T-cell (primary cell): ENCODE measurements around the gene ZFHX3. TPM values are rescaled to one million over a fixed set of nuclear protein-coding genes. Genes with fewer than 3 reads are reported as not detected.
A peak's percentile ranks its signal among the peaks of the same experiment; 100 is the strongest.

ENCODE experiments used
- ATAC-seq, 4 experiments: fragments of 200-7000 bp in 3 of 4; fragments of 150-1000 bp in 1 of 4; cut with Tn5 transposase; replicated peaks in 1 of 4; 1 replicate in 3 of 4; 2 replicates in 1 of 4; pipeline ENCODE4 v1.10.0; 2021; ENCODE audit warnings: moderate library complexity in 3 of 4, mild to moderate bottlenecking in 2 of 4, moderate number of reproducible peaks in 1 of 4
- CTCF ChIA-PET, 2 donors: fragments of 300-600 bp; sonication (Branson Sonifier 250); formaldehyde crosslinking; loops; one replicate each; lab custom pipeline; 2022; ENCODE audit warnings: antibody characterized with exemption in 2 of 2; lab: Charles Lee
- POLR2A ChIA-PET, 2 donors: fragments of 300-600 bp; sonication (Branson Sonifier 250); formaldehyde crosslinking; loops; one replicate each; lab custom pipeline; 2022; ENCODE audit warnings: antibody characterized with exemption in 2 of 2; lab: Charles Lee
- DNase-seq, 35 experiments: peaks; one replicate each; pipeline versions ENCODE4 v3.0.0 to v3.0.0-alpha.2; 2013 to 2023
- H3K27ac ChIP-seq: one replicate; pipeline ENCODE4 v1.5.1; 2013; ENCODE audit warnings: low read length
- H3K27me3 ChIP-seq, 2 experiments: replicated peaks in 1 of 2; 1 replicate in 1 of 2; 2 replicates in 1 of 2; pipeline versions ENCODE4 v1.6.1 to v1.7.0; 2013; ENCODE audit warnings: low read length in 1 of 2, mixed read lengths in 1 of 2; ENCODE audit not compliant: control insufficient read depth in 2 of 2, insufficient read depth in 2 of 2; ENCODE audit errors: extremely low read depth in 1 of 2
- H3K36me3 ChIP-seq, 2 donors: 1 replicate in 1 of 2; 2 replicates in 1 of 2; pipeline versions ENCODE4 v1.6.1 to v1.7.0; 2013; ENCODE audit warnings: low read length in 1 of 2; ENCODE audit not compliant: control insufficient read depth in 2 of 2, insufficient read depth in 1 of 2; ENCODE audit errors: extremely low read depth in 1 of 2
- H3K4me1 ChIP-seq, 2 experiments: 1 replicate in 1 of 2; 2 replicates in 1 of 2; pipeline versions ENCODE4 v1.6.1 to v1.7.0; 2013; ENCODE audit warnings: low read length in 2 of 2, mixed read lengths in 1 of 2; ENCODE audit not compliant: insufficient read depth in 2 of 2, control insufficient read depth in 1 of 2; ENCODE audit errors: extremely low read depth in 1 of 2
- H3K4me3 ChIP-seq, 2 donors: 1 replicate in 1 of 2; 2 replicates in 1 of 2; pipeline versions ENCODE4 v1.5.1 to v1.7.0; 2013; ENCODE audit warnings: mild to moderate bottlenecking in 2 of 2, low read length in 1 of 2, moderate library complexity in 1 of 2; ENCODE audit not compliant: control insufficient read depth in 1 of 2; ENCODE audit errors: extremely low read depth in 1 of 2
- H3K9me3 ChIP-seq: 2 replicates; pipeline ENCODE4 v1.7.0; 2013
- H3K27ac Mint-ChIP-seq, 2 donors: one replicate each; pipeline ENCODE4 v1.8.0; 2020 to 2021; ENCODE audit warnings: mild to moderate bottlenecking in 2 of 2, mixed read lengths in 2 of 2
- H3K27me3 Mint-ChIP-seq, 2 donors: one replicate each; pipeline ENCODE4 v1.8.0; 2021 to 2022; ENCODE audit warnings: mixed read lengths in 2 of 2
- H3K36me3 Mint-ChIP-seq: one replicate; pipeline ENCODE4 v1.8.0; 2021; ENCODE audit warnings: mixed read lengths
- H3K4me1 Mint-ChIP-seq, 3 donors: one replicate each; pipeline ENCODE4 v1.8.0; 2020 to 2022; ENCODE audit warnings: mixed read lengths in 3 of 3, mild to moderate bottlenecking in 1 of 3
- H3K4me3 Mint-ChIP-seq, 3 donors: one replicate each; pipeline ENCODE4 v1.8.0; 2020 to 2022; ENCODE audit warnings: mild to moderate bottlenecking in 3 of 3, mixed read lengths in 3 of 3, moderate library complexity in 3 of 3
- H3K9me3 Mint-ChIP-seq, 3 donors: one replicate each; pipeline ENCODE4 v1.8.0; 2020 to 2022; ENCODE audit warnings: mixed read lengths in 3 of 3
- WGBS: methylation state at CpG from one replicate; pipeline ENCODE4 v1.1.5; 2013; ENCODE audit warnings: missing lambda C conversion rate; ENCODE audit not compliant: insufficient coverage; 5-methylcytosine and 5-hydroxymethylcytosine counted together
- total RNA-seq, 35 experiments: library from RNA in 6 of 35; stranded (reverse) in 6 of 35; fragments of 120-200 nt in 1 of 35; gene quantifications; one replicate each; pipeline versions ENCODE4 v1.2.1 to v1.2.4 and lab custom pipeline; 2013 to 2026

Gene ZFHX3
- total RNA-seq, 5 donors from 2014 or later (not counting 1 experiment from before 2014, with no cell fraction given), result 0.35 to 2.1 (median 1.0) TPM

DNA sequence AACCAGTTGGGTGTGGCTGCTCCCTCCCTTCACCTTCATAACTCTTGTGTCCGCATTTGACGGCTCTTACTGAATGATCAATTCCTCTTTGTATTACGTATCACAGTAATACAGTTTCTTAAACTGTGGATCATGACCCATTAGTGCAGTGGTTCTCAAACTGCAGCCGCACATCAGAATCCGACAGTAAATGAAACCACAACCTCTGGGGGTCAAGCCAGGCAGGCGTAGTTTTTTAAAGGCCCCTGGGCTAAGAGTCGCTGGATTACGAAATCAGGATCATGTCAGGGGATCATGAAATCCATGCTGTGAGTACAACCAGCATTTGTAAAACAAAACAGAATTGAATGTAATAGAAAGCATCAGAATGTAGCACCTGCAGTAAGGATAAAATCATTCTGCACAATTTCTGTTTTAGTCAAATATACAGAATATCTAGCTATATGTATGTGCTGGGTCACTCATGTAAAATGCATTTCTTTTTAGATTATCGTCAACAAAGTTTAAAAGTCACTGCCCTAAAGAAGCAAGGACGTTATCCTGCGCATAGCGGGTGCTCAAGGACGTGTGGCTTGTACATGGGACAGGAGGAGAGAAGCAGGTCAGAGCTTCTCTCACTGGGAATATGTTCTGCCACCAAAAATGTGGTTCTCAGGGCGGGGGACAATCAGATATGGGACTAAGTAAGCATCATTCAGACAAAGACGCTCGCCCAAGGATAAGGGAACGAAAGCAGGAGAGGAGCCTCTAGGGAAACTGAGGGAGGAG, 113.1 kb downstream of the ZFHX3 start:
- POLR2A ChIA-PET, result no interaction called here
- Mint-ChIP-seq H3K27ac (no peak overlapping the region), H3K9me3 (no peaks in the 10 kb centered on the region), H3K4me1 (peaks cover 0 to 12% (median 2%) of the 10 kb centered on the region in 3 donors), H3K36me3 (no peaks in the 10 kb centered on the region), H3K27me3 (peaks cover 0 to 3% of the 10 kb centered on the region in 2 donors), H3K4me3 (no peak overlapping the region)
- Histone ChIP-seq H3K4me3 (no peak overlapping the region), H3K27me3 (peaks cover 0 to 4% of the 10 kb centered on the region in 2 experiments), H3K4me1 (no peaks in the 10 kb centered on the region), H3K27ac (no peak overlapping the region), H3K36me3 (no peaks in the 10 kb centered on the region), H3K9me3 (no peaks in the 10 kb centered on the region)
- WGBS, result 88% methylated on average over 9 of the region's 17 CpGs
- CTCF ChIA-PET, result no interaction called here
- DNase-seq (no peak), ATAC-seq (no peak)

- ATAC-seq (no peak), DNase-seq (no peak)
- H3K36me3 ChIP-seq, result no peaks in the 10 kb centered on the region
- no peaks in the 10 kb centered on the region for H3K9me3 ChIP-seq
- Mint-ChIP-seq H3K27me3 (peaks cover 0 to 3% of the 10 kb centered on the region in 2 donors), H3K36me3 (no peaks in the 10 kb centered on the region), H3K27ac (no peak overlapping the region), H3K9me3 (no peaks in the 10 kb centered on the region), H3K4me3 (no peak overlapping the region), H3K4me1 (peaks cover 0 to 12% (median 2%) of the 10 kb centered on the region in 3 donors)
- H3K27me3 ChIP-seq, result no peaks in the 10 kb centered on the region
- H3K4me1 ChIP-seq, result no peaks in the 10 kb centered on the region
- POLR2A ChIA-PET, result no interaction called here
- no peak overlapping the region for H3K4me3 ChIP-seq
- 79% methylated on average over 8 of the region's 11 CpGs for WGBS
- no peak overlapping the region for H3K27ac ChIP-seq
- CTCF ChIA-PET, result no interaction called here
Measured at GRCh38 chr16:72932677-72933335, 115.1 kb downstream of the ZFHX3 start.

DNA sequence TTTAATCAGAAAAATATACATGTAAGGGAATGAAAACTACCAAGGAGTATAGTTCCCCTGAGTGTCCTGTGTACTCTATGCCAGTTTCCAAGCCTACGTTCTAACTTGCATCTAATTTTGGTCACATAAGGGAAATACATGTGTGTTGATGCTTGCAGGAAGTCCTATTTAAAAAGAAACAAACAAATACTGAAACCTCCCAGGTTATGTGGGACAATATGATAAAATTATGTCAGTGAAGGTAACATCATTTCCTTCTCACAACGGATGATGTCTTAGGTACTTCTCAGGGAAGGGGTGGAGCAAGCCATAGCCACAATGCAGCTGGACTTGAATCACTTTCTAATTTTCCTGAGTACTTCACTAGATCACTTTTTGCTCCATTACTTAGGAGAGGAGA, 115.9 kb downstream of the ZFHX3 start:
- DNase-seq (peak in 1 of 35 experiments; percentile 3), ATAC-seq (peak in 1 of 4 experiments; percentile 45)
- POLR2A ChIA-PET, result no interaction called here
- Mint-ChIP-seq H3K27ac (peak overlapping the region in 1 of 2 donors; percentile 5), H3K4me3 (no peak overlapping the region), H3K36me3 (no peaks in the 10 kb centered on the region), H3K27me3 (peaks cover 0 to 3% of the 10 kb centered on the region in 2 donors), H3K9me3 (no peaks in the 10 kb centered on the region), H3K4me1 (peaks cover 0 to 12% (median 2%) of the 10 kb centered on the region in 3 donors)
- no peak overlapping the region for H3K4me3 ChIP-seq
- no peaks in the 10 kb centered on the region for H3K4me1 ChIP-seq
- no CpG with 5 or more reads among the region's 2 CpGs for WGBS
- H3K9me3 ChIP-seq, result no peaks in the 10 kb centered on the region
- no peaks in the 10 kb centered on the region for H3K27me3 ChIP-seq
- CTCF ChIA-PET, result no interaction called here
- H3K27ac ChIP-seq, result no peak overlapping the region
- no peaks in the 10 kb centered on the region for H3K36me3 ChIP-seq

- H3K9me3 Mint-ChIP-seq, result no peaks in the 10 kb centered on the region
- H3K36me3 Mint-ChIP-seq, result no peaks in the 10 kb centered on the region
- no peak overlapping the region for H3K4me3 ChIP-seq
- H3K36me3 ChIP-seq, result no peaks in the 10 kb centered on the region
- no peaks in the 10 kb centered on the region for H3K4me1 ChIP-seq
- peaks cover 0 to 3% of the 10 kb centered on the region in 2 donors for H3K27me3 Mint-ChIP-seq
- CTCF ChIA-PET, result no interaction called here
- H3K9me3 ChIP-seq, result no peaks in the 10 kb centered on the region
- H3K4me1 Mint-ChIP-seq, result peaks cover 0 to 12% (median 2%) of the 10 kb centered on the region in 3 donors
- no peak for ATAC-seq
- no peak overlapping the region for H3K27ac ChIP-seq
- no peak overlapping the region for H3K4me3 Mint-ChIP-seq
- H3K27me3 ChIP-seq, result no peaks in the 10 kb centered on the region
- no peak for DNase-seq
- no peak overlapping the region for H3K27ac Mint-ChIP-seq
- POLR2A ChIA-PET, result interaction anchor here (0.6 to 0.9 kb wide), 2 partner anchors 12 to 1854 kb away, joined by 4 to 6 read pairs; no protein-coding TSS in a partner anchor
- WGBS, result 100% methylated on average over 1 of the region's 7 CpGs
Measured at GRCh38 chr16:72930396-72930795, 117.5 kb downstream of the ZFHX3 start.

DNA sequence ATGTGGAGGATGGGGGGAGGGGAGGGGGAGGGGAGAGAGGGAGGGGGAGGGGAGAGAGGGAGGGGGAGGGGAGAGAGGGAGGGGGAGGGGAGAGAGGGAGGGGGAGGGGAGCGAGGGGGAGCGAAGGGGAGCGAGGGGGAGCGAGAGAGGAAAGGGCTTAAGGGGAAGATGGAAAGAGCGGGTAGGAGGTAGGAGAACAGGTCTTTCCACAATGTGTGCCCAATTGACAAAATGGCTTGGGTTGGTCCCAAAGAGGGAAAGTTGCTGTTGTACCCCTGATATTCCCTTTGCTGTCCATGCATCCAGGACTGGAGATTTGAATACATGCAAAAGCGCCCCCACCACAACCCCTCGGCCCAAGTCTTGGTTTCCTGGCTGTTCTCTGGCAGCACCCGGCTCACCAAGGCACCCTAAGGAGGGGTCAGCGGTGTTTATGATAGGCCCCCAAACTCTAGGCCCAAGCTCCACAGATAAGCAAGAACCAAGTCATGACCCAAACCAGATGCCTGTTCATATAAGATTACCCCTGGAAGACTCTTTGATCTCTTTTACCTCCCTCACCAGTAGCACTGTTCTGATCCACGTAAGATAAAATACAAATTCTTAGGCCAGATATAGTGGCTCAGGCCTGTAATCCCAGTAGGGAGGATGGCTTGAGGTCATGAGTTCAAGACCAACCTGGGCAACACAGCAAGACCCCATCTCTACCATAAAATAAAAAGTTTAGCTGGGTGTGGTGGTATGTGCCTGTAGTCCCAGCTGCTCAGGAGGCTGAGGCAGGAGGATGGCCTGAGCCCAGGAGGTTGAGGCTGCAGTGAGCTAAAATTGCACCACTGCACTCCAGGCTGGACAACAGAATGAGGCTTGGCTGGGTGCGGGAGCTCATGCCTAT, 119.6 kb downstream of the ZFHX3 start:
- ATAC-seq, result no peak
- Mint-ChIP-seq H3K4me1 (peaks cover 0 to 12% (median 2%) of the 10 kb centered on the region in 3 donors), H3K9me3 (no peaks in the 10 kb centered on the region), H3K36me3 (no peaks in the 10 kb centered on the region), H3K4me3 (no peak overlapping the region), H3K27ac (no peak overlapping the region), H3K27me3 (no peaks in the 10 kb centered on the region)
- WGBS, result 93% methylated on average over 5 of the region's 11 CpGs
- no peak for DNase-seq
- H3K9me3 ChIP-seq, result no peaks in the 10 kb centered on the region
- no peaks in the 10 kb centered on the region for H3K36me3 ChIP-seq
- ChIA-PET POLR2A (no interaction called here), CTCF (no interaction called here)
- H3K4me1 ChIP-seq, result no peaks in the 10 kb centered on the region
- no peaks in the 10 kb centered on the region for H3K27me3 ChIP-seq
- no peak overlapping the region for H3K27ac ChIP-seq
- no peak overlapping the region for H3K4me3 ChIP-seq
